Erythroblast (primary cell): ENCODE results near the gene KCNIP4.
A peak's percentile ranks its signal among the peaks of the same experiment; 100 is the strongest.
"Not testable (repeated sequence)": the region's sequence is repeated elsewhere in the genome, so short reads cannot be mapped to it uniquely, and the experiment has no call there.

Source experiments
- DNase-seq, 2 experiments: peaks; one replicate each; lab custom pipeline; 2025; lab: John Stamatoyannopoulos, UW
- GATA1 ChIP-seq: IDR thresholded peaks from 2 replicates; pipeline ENCODE4 v1.6.1; 2011; ENCODE audit warnings: low read depth, mild to moderate bottlenecking, control low read depth, low read length, moderate library complexity
- POLR2A ChIP-seq: IDR thresholded peaks from 2 replicates; pipeline ENCODE4 v1.6.1; 2011; ENCODE audit warnings: mild to moderate bottlenecking, low read length

The KCNIP4 gene

DNA sequence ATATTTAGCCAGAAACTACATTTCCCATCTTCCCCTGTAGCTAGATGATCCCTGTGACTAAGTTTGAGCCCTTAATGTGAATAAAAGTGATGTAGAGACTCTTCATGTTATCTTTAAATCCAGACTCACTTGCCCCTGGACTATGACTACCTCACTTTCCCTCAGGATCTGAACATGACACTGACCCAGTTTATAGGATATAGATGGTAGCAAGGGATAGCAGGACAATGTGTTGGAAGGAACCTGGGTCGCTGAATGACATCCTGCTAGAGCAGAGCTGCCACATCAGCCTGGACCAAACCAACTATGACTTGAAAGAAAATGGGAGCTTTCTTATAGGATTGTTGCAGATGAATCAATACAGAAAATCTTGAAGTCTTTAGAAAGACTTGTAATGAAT, 1110.1 kb downstream of the KCNIP4 start:
- no peak for DNase-seq

GRCh38 chr4:20832826-20833225, 1115.7 kb downstream of the KCNIP4 start:
- no peak for TF ChIP-seq POLR2A
- TF ChIP-seq GATA1 = no peak
- DNase-seq = no peak

More for the DNA sequence above, 1110.1 kb downstream of the KCNIP4 start:
- TF ChIP-seq GATA1 (no peak), POLR2A (no peak)

DNA sequence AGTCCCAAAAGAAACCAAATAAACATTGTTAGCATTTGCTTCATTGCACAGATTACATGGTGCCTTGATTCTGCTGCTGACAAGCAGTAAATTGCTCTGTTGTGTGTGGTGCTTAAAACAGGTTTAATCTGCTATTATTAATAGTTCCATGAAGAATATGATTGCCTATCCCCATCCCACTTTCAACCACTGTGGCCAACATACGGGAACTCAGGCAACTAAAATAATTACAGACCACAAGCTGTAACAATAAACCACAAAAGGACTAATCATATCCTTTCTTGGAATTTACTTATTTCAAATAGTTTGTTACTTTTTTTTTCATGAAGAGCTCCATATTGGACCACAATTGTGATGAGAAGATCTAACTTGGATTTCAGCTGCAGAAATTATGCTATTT, 1116.8 kb downstream of the KCNIP4 start:
- TF ChIP-seq POLR2A (no peak), GATA1 (no peak)
- DNase-seq = no peak

- TF ChIP-seq GATA1 (no peak), POLR2A (no peak)
- no peak for DNase-seq
These were observed 1118.8 kb downstream of the KCNIP4 start for GRCh38 chr4:20829617-20830357.

DNA sequence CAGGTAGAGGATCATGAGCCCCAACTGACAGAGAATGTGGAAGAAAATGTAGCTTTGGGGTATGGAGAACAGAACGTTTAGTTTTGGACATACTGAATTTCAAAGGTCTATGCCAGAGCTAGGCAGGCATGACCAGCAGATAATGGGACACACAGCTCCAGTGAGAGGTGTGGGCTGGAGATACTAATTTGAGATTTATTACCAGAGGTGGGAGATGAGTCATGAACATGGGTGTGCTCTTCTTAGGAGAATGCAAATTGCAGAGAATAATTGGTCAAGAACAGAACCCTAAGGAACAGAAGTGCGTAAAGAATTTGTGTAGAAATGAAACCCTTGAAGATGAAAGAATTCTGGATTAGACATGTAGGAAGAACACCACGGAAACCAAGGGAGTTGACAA, 1123.1 kb downstream of the KCNIP4 start:
- no peak for DNase-seq
- TF ChIP-seq POLR2A (no peak), GATA1 (no peak)

GRCh38 chr4:20816287-20816686, 1132.3 kb downstream of the KCNIP4 start:
- DNase-seq = no peak
- TF ChIP-seq POLR2A (no peak), GATA1 (no peak)

DNA sequence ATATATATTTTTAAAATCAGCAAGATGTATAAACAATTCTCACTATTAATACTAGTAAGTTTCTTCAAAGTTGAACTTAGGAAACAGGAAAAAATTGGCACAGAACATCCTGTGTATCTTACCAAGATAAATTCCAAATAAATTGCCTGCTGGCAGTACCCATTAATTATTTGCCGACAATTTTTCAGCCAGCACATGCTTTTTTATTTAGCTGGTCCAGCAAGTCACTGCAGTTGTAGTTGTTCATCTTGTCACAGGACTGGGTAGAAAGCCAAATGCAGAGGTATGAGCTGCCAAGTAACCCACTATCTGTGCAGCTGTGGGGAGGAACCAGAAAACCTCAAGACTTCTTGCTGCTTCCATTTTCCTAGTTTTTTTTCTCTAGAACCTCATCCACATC, 1134.9 kb downstream of the KCNIP4 start:
- no peak for DNase-seq
- TF ChIP-seq GATA1 = no peak

GRCh38 chr4:20809812-20810211, 1138.8 kb downstream of the KCNIP4 start:
- no peak for DNase-seq

GRCh38 chr4:20805716-20806115, 1142.9 kb downstream of the KCNIP4 start:
- TF ChIP-seq GATA1 (no peak), POLR2A (no peak)
- DNase-seq = no peak

More at GRCh38 chr4:20809812-20810211, 1138.8 kb downstream of the KCNIP4 start:
- TF ChIP-seq GATA1 (no peak), POLR2A (no peak)

DNA sequence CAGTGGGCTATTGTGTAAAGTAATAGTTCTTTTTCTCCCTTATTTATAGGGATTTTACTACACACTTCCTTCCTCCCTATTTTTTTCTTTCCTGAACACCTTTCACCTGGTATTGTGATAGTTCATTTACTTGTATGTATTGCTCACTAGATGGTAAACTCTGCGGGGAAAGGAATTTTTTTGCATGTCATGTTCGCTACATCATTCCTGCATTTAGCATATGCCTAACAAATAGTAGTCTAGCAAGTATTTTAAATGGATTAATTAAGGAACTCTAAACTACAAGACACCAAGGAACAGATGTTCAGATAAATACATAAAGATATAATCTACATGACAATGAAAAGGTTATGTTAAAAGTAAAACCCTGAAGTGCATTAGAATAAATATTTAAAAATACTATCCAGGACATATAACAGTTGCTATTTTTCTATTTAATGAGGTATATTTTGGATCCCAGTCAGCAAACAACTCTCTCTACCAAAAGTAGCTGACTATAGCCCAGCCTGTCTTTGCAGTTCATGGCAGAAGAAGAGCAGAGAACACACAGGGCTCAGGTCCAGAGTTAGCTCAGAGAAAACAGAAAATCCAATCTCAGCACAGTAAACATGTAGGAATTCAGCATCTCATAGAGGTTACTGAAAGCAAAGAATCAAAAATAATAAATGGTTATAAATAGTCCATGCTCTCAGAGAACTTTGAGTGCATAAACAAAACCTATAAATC, 1160.5 kb downstream of the KCNIP4 start:
- no peak for TF ChIP-seq POLR2A
- no peak for TF ChIP-seq GATA1
- no peak for DNase-seq

DNA sequence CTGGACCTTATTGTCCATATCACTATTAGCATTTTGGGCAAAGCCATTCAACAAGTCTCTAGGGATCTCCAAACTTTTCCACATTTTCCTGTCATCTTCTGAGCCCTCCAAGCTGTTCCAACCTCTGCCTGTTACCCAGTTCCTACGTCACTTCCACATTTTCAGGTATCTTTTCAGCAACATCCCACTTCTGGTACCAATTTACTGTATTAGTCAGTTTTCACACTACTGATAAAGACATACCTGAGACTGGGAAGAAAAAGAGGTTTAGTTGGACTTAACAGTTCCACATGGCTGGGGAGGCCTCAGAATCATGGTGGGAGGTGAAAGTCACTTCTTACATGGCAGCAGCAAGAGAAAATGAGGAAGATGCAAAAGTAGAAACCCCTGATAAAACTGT, 1165.4 kb downstream of the KCNIP4 start:
- not testable (repeated sequence) for DNase-seq

- DNase-seq = no peak
- TF ChIP-seq POLR2A = no peak
These were observed 1169.7 kb downstream of the KCNIP4 start for GRCh38 chr4:20778896-20779295.

GRCh38 chr4:20773144-20773997, 1175.2 kb downstream of the KCNIP4 start:
- peak; percentile 32 to 53 for DNase-seq
- TF ChIP-seq GATA1 (no peak), POLR2A (no peak)
